Keratinocyte (primary cell): ENCODE results near the gene FAM20B. TPM values are rescaled to one million over a fixed set of nuclear protein-coding genes. Genes with fewer than 3 reads are reported as not detected.

Source experiments
- DNase-seq: peaks from one replicate; pipeline ENCODE4 v3.0.0-alpha.2; 2011; ENCODE audit warnings: low read depth, missing footprints, low spot score
- FAIRE-seq: peaks from 2 replicates; lab custom pipeline; 2011; peaks lifted over from hg19 to GRCh38; lab: Jason Lieb, UNC
- H2AFZ ChIP-seq: 2 replicates; pipeline ENCODE4 v1.6.0; 2012; ENCODE audit warnings: low read length, control low read depth, inconsistent platforms; ENCODE audit not compliant: control insufficient read depth
- H3K27ac ChIP-seq: 2 replicates; pipeline ENCODE4 v1.5.1; 2011; ENCODE audit warnings: low read length; ENCODE audit not compliant: control insufficient read depth, insufficient read depth
- H3K27me3 ChIP-seq: 3 replicates; pipeline ENCODE4 v1.6.0; 2011; ENCODE audit warnings: low read length; ENCODE audit not compliant: control insufficient read depth, insufficient read depth; ENCODE audit errors: extremely low read depth
- H3K36me3 ChIP-seq, 2 experiments: 2 replicates in 1 of 2; 3 replicates in 1 of 2; pipeline ENCODE4 v1.5.1; 2011; ENCODE audit warnings: low read length in 2 of 2, mild to moderate bottlenecking in 1 of 2; ENCODE audit not compliant: control insufficient read depth in 2 of 2, insufficient read depth in 2 of 2; ENCODE audit errors: extremely low read depth in 1 of 2
- H3K4me1 ChIP-seq: 3 replicates; pipeline ENCODE4 v1.5.1; 2011; ENCODE audit warnings: low read length; ENCODE audit not compliant: control insufficient read depth, insufficient read depth; ENCODE audit errors: extremely low read depth
- H3K4me2 ChIP-seq: 3 replicates; pipeline ENCODE4 v1.6.0; 2011; ENCODE audit warnings: low read depth, low read length; ENCODE audit not compliant: control insufficient read depth, insufficient read depth; ENCODE audit errors: extremely low read depth
- H3K4me3 ChIP-seq, 3 experiments: fragments of 200-600 bp in 1 of 3; sonication (generic) in 1 of 3; 2 replicates in 2 of 3; 3 replicates in 1 of 3; pipeline ENCODE4 v1.5.1; 2011 to 2016; ENCODE audit warnings: low read length in 3 of 3, mild to moderate bottlenecking in 3 of 3, control low read depth in 2 of 3, inconsistent platforms in 1 of 3, low read depth in 1 of 3, mixed read lengths in 1 of 3, mixed run types in 1 of 3, moderate library complexity in 1 of 3; ENCODE audit not compliant: control insufficient read depth in 2 of 3, insufficient read depth in 2 of 3; ENCODE audit errors: extremely low read depth in 1 of 3
- H3K79me2 ChIP-seq: 2 replicates; pipeline ENCODE4 v1.6.0; 2012; ENCODE audit warnings: low read length; ENCODE audit not compliant: control insufficient read depth, insufficient read depth
- H3K9ac ChIP-seq: 3 replicates; pipeline ENCODE4 v1.6.0; 2011; ENCODE audit warnings: low read length; ENCODE audit not compliant: control insufficient read depth, insufficient read depth; ENCODE audit errors: extremely low read depth
- H3K9me1 ChIP-seq: 3 replicates; pipeline ENCODE4 v1.6.0; 2011; ENCODE audit warnings: low read length; ENCODE audit not compliant: control insufficient read depth, insufficient read depth; ENCODE audit errors: extremely low read depth
- H3K9me3 ChIP-seq: 2 replicates; pipeline ENCODE4 v1.5.1; 2012; ENCODE audit warnings: low read depth, low read length; ENCODE audit not compliant: control insufficient read depth
- H4K20me1 ChIP-seq: 3 replicates; pipeline ENCODE4 v1.6.0; 2011; ENCODE audit warnings: low read length; ENCODE audit not compliant: control insufficient read depth, insufficient read depth; ENCODE audit errors: extremely low read depth
- EZH2 ChIP-seq: IDR thresholded peaks from one replicate; pipeline ENCODE4 v1.6.1; 2012; ENCODE audit warnings: inconsistent platforms, mild to moderate bottlenecking, low read length, moderate library complexity
- dilution Hi-C: fragments of 300-500 bp; cut with MboI; formaldehyde crosslinking; loops from one replicate; pipeline ENCODE4 v1.7.0; 2020; ENCODE audit warnings: low sequenced_read_pairs; ENCODE audit not compliant: extremely low pct_ligation_motif_present
- polyA plus RNA-seq, 5 experiments: library from polyadenylated mRNA; depleted of rRNA in 3 of 5; stranded (reverse) in 3 of 5; stranded (forward) in 1 of 5; unstranded in 1 of 5; fragments of >200 nt; gene quantifications; 1 replicate in 1 of 5; 2 replicates in 3 of 5; 3 replicates in 1 of 5; pipeline versions ENCODE4 v1.2.1 to v1.2.3, GENCODE V29; 2011 to 2012; ENCODE audit warnings: missing spikeins in 2 of 5, low read depth in 1 of 5, low replicate concordance in 1 of 5
- TF ChIP-seq, protein P1 (sequence below), 3 experiments: IDR thresholded peaks in 1 of 3; conservative IDR thresholded peaks in 1 of 3; optimal IDR thresholded peaks in 1 of 3; 2 replicates in 2 of 3; 3 replicates in 1 of 3; pipeline versions ENCODE3 to v1.5.1; 2011; ENCODE audit warnings: low read length in 3 of 3, mild to moderate bottlenecking in 3 of 3, moderate library complexity in 2 of 3, control low read depth in 1 of 3, inconsistent platforms in 1 of 3; ENCODE audit not compliant: insufficient read depth in 2 of 3; ENCODE audit errors: extremely low read depth in 1 of 3

Gene FAM20B
- polyA plus RNA-seq, 1 donor (not counting 4 experiments of a cell fraction or from before 2014, with no cell fraction given): 20.1 TPM

DNA sequence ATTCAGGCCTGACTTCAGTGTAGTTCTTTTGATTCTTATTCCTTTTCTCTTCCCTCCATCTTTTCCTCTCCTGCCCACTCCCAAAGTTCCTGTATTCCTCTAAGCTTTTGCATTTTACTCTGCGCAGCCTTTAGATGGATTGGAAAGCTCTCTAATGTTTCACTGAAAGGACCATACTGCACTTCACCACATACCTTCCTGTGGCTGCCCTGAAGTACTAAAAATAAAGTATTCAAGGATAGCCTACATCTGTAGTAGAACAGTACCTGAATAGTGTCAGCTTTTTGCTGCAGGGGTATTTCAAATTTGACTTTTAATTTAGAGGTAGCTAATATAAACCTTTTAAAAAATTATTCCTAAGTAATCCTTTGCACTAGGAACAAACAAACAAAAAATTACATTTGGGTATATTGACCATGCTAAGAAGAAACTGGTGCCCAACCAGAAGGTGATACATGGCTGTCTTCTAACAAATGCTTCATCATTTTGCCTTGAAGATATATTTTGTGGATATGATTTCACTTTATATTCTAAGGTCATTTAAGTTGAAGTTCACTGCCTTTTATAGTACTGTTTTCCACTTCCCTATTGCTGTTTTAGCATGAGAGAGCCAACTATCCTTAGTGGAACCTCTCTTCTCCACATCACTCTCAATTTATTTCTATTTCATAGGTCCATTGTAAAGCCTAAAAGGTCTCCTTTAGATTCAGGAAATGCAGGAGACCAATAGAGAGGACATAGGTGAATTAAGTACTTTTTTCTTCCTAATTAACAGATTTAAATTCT is 22.8 kb downstream of the FAM20B start:
- H3K4me1 ChIP-seq: no peaks in the 10 kb centered on the region
- FAIRE-seq: no peak
- TF ChIP-seq, protein P1, sequence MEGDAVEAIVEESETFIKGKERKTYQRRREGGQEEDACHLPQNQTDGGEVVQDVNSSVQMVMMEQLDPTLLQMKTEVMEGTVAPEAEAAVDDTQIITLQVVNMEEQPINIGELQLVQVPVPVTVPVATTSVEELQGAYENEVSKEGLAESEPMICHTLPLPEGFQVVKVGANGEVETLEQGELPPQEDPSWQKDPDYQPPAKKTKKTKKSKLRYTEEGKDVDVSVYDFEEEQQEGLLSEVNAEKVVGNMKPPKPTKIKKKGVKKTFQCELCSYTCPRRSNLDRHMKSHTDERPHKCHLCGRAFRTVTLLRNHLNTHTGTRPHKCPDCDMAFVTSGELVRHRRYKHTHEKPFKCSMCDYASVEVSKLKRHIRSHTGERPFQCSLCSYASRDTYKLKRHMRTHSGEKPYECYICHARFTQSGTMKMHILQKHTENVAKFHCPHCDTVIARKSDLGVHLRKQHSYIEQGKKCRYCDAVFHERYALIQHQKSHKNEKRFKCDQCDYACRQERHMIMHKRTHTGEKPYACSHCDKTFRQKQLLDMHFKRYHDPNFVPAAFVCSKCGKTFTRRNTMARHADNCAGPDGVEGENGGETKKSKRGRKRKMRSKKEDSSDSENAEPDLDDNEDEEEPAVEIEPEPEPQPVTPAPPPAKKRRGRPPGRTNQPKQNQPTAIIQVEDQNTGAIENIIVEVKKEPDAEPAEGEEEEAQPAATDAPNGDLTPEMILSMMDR (optimal IDR thresholded peaks at IDR 0.05 in 1 of 3, IDR thresholded peaks at IDR 0.05 in 1 of 3, conservative IDR thresholded peaks at IDR 0.05 in 1 of 3; ENCODE audit: extremely low read depth in 1 of 3, insufficient read depth in 2 of 3, low read length in 3 of 3): no peak
- no peak for TF ChIP-seq EZH2
- no peak overlapping the region for H3K27ac ChIP-seq
- no peaks in the 10 kb centered on the region for H3K9me3 ChIP-seq
- no peak for DNase-seq
- no peak overlapping the region for H2AFZ ChIP-seq
- H3K9me1 ChIP-seq: no peaks in the 10 kb centered on the region
- H3K79me2 ChIP-seq: peaks cover 1% of the 10 kb centered on the region
- no peak overlapping the region for H3K9ac ChIP-seq
- no peaks in the 10 kb centered on the region for H3K27me3 ChIP-seq
- no peaks in the 10 kb centered on the region for H3K36me3 ChIP-seq
- no peak overlapping the region for H3K4me3 ChIP-seq
- H4K20me1 ChIP-seq: no peaks in the 10 kb centered on the region
- H3K4me2 ChIP-seq: no peak overlapping the region
- dilution Hi-C loops: no loop called here

DNA sequence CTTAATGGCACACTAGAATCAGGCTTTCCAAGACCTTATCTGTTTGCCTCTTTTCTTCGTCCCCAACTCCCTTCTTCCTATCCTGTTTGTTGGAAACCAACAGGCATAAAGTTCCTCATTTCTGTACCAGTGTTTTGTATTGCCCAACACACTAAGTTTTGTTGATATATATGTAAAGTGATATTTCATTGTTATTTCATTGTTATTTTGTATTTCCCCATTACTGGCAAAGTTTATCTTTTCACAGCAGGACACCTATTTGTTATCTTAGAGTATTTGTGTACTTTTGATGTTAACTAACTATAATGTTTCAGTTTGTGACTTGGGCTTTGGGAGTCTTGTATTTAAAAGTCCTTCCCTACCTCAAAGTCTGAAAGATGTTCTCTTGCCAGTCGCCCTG is 27.1 kb downstream of the FAM20B start:
- H3K27me3 ChIP-seq: no peaks in the 10 kb centered on the region
- H4K20me1 ChIP-seq: no peaks in the 10 kb centered on the region
- H3K27ac ChIP-seq: no peak overlapping the region
- no peak overlapping the region for H3K4me2 ChIP-seq
- no peaks in the 10 kb centered on the region for H3K9me1 ChIP-seq
- no peak overlapping the region for H3K9ac ChIP-seq
- dilution Hi-C loops: no loop called here
- H3K9me3 ChIP-seq: no peaks in the 10 kb centered on the region
- H3K36me3 ChIP-seq: no peaks in the 10 kb centered on the region
- H3K4me3 ChIP-seq: no peak overlapping the region
- no peak for DNase-seq
- H3K4me1 ChIP-seq: peaks cover 16% of the 10 kb centered on the region
- no peaks in the 10 kb centered on the region for H3K79me2 ChIP-seq
- TF ChIP-seq, protein P1 (optimal IDR thresholded peaks at IDR 0.05 in 1 of 3, IDR thresholded peaks at IDR 0.05 in 1 of 3, conservative IDR thresholded peaks at IDR 0.05 in 1 of 3; ENCODE audit: extremely low read depth in 1 of 3, insufficient read depth in 2 of 3, low read length in 3 of 3): no peak
- TF ChIP-seq EZH2: no peak
- no peak for FAIRE-seq
- H2AFZ ChIP-seq: no peak overlapping the region
